Type B pancreatic cell (in vitro differentiated cells): Measurements from ENCODE around the gene AGAP4. TPM values are rescaled to one million over a fixed set of nuclear protein-coding genes. Genes with fewer than 3 reads are reported as not detected.
"Not testable (repeated sequence)": the region's sequence is repeated elsewhere in the genome, so short reads cannot be mapped to it uniquely, and the experiment has no call there.

Experiments
- DNase-seq: peaks from one replicate; pipeline ENCODE4 v3.0.0; 2021; ENCODE audit warnings: mixed read lengths; ENCODE audit not compliant: unreplicated experiment; ENCODE audit errors: extremely low spot score
- H3K27ac Mint-ChIP-seq: 2 replicates; pipeline ENCODE4 v1.8.0; 2021; ENCODE audit warnings: mild to moderate bottlenecking, mixed read lengths
- H3K27me3 Mint-ChIP-seq: 2 replicates; pipeline ENCODE4 v1.8.0; 2021; ENCODE audit warnings: mixed read lengths
- H3K36me3 Mint-ChIP-seq: 2 replicates; pipeline ENCODE4 v1.8.0; 2021; ENCODE audit warnings: mixed read lengths
- H3K4me1 Mint-ChIP-seq: one replicate; pipeline ENCODE4 v1.8.0; 2021; ENCODE audit warnings: mixed read lengths; ENCODE audit not compliant: unreplicated experiment
- H3K4me3 Mint-ChIP-seq: 2 replicates; pipeline ENCODE4 v1.8.0; 2021; ENCODE audit warnings: mild to moderate bottlenecking, mixed read lengths
- H3K9me3 Mint-ChIP-seq: 2 replicates; pipeline ENCODE4 v1.8.0; 2021; ENCODE audit warnings: mixed read lengths
- total RNA-seq: library from RNA; stranded (reverse); gene quantifications from 2 replicates; pipeline ENCODE4 v1.2.1, GENCODE V29; 2021; ENCODE audit warnings: low replicate concordance
- TF ChIP-seq, protein P1 (sequence below): fragments of 200-600 bp; sonication (generic); conservative IDR thresholded peaks from 2 replicates; pipeline ENCODE4 v1.5.0; 2021; ENCODE audit warnings: antibody characterized with exemption, mild to moderate bottlenecking

AGAP4 gene
- total RNA-seq, 1 donor from 2014 or later: 27.0 TPM

DNA sequence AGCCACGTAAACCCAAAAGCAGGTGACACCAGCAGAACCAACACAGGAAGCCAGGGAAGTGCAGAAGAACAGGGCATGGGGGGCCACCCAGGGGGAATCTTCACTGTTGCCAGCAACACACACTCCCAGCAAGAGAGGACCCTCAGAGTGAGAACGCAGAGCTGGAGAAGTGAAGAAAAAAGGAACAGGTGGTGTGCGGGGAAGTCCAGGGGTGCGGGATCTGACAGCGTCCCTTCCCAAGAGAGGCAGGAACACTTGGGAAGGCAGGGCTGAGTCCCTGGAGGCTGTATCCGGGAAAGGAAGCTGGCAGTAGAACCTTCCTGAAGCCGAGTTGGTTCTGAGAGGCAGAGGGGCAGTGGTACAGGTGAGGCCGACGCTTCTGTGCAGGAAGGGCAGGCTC is 27.7 kb downstream of the AGAP4 start:
- Mint-ChIP-seq H3K4me1 (no peaks in the 10 kb centered on the region), H3K27ac (no peak overlapping the region), H3K36me3 (no peaks in the 10 kb centered on the region), H3K9me3 (no peaks in the 10 kb centered on the region), H3K4me3 (no peak overlapping the region), H3K27me3 (no peaks in the 10 kb centered on the region)
- DNase-seq: no peak
- TF ChIP-seq, protein P1, sequence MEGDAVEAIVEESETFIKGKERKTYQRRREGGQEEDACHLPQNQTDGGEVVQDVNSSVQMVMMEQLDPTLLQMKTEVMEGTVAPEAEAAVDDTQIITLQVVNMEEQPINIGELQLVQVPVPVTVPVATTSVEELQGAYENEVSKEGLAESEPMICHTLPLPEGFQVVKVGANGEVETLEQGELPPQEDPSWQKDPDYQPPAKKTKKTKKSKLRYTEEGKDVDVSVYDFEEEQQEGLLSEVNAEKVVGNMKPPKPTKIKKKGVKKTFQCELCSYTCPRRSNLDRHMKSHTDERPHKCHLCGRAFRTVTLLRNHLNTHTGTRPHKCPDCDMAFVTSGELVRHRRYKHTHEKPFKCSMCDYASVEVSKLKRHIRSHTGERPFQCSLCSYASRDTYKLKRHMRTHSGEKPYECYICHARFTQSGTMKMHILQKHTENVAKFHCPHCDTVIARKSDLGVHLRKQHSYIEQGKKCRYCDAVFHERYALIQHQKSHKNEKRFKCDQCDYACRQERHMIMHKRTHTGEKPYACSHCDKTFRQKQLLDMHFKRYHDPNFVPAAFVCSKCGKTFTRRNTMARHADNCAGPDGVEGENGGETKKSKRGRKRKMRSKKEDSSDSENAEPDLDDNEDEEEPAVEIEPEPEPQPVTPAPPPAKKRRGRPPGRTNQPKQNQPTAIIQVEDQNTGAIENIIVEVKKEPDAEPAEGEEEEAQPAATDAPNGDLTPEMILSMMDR: no peak

- H3K4me3 Mint-ChIP-seq: no peak overlapping the region
- no peak overlapping the region for H3K27ac Mint-ChIP-seq
- H3K9me3 Mint-ChIP-seq: no peaks in the 10 kb centered on the region
- TF ChIP-seq, protein P1: no peak
- no peaks in the 10 kb centered on the region for H3K4me1 Mint-ChIP-seq
- no peak for DNase-seq
- no peaks in the 10 kb centered on the region for H3K36me3 Mint-ChIP-seq
- no peaks in the 10 kb centered on the region for H3K27me3 Mint-ChIP-seq
Observed at GRCh38 chr10:45817912-45818311, 29.4 kb downstream of the AGAP4 start.

GRCh38 chr10:45817130-45817859 is 30.0 kb downstream of the AGAP4 start:
- TF ChIP-seq, protein P1: no peak
- no peaks in the 10 kb centered on the region for H3K36me3 Mint-ChIP-seq
- H3K4me1 Mint-ChIP-seq: no peaks in the 10 kb centered on the region
- H3K27me3 Mint-ChIP-seq: no peaks in the 10 kb centered on the region
- no peak for DNase-seq
- H3K4me3 Mint-ChIP-seq: no peak overlapping the region
- H3K27ac Mint-ChIP-seq: no peak overlapping the region
- no peaks in the 10 kb centered on the region for H3K9me3 Mint-ChIP-seq

DNA sequence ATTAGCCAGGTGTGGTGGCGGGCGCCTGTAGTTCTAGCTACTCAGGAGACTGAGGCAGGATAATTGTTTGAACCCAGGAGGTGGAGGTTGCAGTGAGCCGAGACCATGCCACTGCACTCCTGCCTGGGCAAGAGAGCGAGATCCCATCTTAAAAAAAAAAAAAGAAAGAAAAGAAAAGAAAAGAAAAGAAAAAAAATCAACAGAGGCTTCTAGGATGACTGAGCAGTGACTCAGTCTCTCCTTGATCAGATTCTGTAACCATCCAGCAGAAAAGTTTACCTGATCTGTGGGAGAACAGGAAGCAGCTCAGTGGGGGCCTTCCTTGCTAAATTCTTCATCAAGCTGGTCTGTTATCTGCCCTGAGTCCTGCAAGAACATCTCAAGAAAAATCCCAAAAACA is 33.2 kb downstream of the AGAP4 start:
- not testable (repeated sequence) for H3K9me3 Mint-ChIP-seq, H3K27ac Mint-ChIP-seq, H3K36me3 Mint-ChIP-seq, H3K27me3 Mint-ChIP-seq, DNase-seq, H3K4me3 Mint-ChIP-seq, H3K4me1 Mint-ChIP-seq

DNA sequence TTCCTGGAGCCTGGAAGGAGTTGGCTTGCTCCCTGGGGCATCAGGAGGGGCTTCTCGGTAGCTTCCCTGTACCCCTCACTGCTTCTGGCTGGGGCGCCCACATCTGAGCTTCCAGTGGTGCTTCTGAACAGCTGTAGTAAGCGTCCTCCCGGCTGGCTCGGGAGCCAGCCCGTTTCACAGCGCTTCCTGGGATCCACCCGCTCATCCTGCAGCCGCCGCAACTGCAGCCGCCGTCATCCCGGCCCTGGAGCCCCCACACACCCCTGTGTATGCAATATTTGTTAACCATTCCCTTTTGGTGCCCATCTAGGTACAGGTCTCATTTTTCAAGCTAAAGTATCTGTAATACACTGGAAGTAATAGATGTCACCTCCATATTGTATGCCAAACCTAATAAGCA is 34.3 kb downstream of the AGAP4 start:
- DNase-seq, H3K36me3 Mint-ChIP-seq, H3K27ac Mint-ChIP-seq, H3K4me1 Mint-ChIP-seq, H3K9me3 Mint-ChIP-seq, H3K4me3 Mint-ChIP-seq, H3K27me3 Mint-ChIP-seq: not testable (repeated sequence)

DNA sequence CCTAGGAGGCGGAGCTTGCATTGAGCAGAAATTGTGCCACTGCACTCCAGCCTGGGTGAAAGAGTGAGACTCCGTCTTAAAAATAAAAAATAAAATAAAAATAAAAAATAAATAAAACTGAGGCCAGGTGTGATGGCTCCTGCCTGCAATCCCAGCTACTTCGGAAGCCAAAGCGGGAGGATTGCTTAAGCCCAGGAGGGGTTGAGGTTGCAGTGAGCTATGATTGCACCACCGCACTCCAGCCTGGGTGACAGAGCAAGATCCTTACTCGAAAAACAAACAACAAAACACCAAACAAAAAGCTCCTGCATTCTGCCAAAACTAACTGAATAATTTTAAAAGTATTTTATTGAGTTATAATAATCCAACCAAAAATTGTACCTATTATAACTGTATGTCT is 36.2 kb downstream of the AGAP4 start:
- no peak overlapping the region for H3K27ac Mint-ChIP-seq
- DNase-seq: no peak
- peaks cover 8% of the 10 kb centered on the region for H3K4me1 Mint-ChIP-seq
- TF ChIP-seq, protein P1: no peak
- no peaks in the 10 kb centered on the region for H3K36me3 Mint-ChIP-seq
- no peak overlapping the region for H3K4me3 Mint-ChIP-seq
- no peaks in the 10 kb centered on the region for H3K27me3 Mint-ChIP-seq
- no peaks in the 10 kb centered on the region for H3K9me3 Mint-ChIP-seq

DNA sequence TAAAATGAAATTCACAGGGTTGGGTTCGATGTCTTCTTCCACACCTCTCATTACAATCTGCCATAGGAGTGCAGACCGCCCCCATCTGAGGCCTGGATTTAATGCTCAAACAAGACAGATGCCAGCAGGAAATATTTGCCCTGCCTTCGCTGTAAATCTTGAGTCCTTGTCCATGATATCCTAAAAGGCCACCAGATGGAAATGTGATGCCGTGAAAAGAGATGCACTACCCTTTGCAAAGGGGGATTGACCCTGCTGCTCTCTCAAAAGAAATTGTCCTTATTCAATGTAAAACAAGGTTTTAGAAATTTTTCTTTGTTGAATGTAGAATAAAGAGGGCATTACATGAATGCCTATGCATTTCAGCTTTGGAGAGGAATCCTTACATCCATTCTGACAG is 37.5 kb downstream of the AGAP4 start:
- Mint-ChIP-seq H3K27me3 (no peaks in the 10 kb centered on the region), H3K4me1 (peaks cover 8% of the 10 kb centered on the region), H3K27ac (no peak overlapping the region), H3K36me3 (no peaks in the 10 kb centered on the region), H3K9me3 (no peaks in the 10 kb centered on the region), H3K4me3 (no peak overlapping the region)
- no peak for DNase-seq
- TF ChIP-seq, protein P1: peak; percentile 51

- H3K4me1 Mint-ChIP-seq, H3K36me3 Mint-ChIP-seq, H3K27ac Mint-ChIP-seq, H3K27me3 Mint-ChIP-seq, H3K4me3 Mint-ChIP-seq, H3K9me3 Mint-ChIP-seq, DNase-seq: not testable (repeated sequence)
Observed at GRCh38 chr10:45804996-45805395, 42.3 kb downstream of the AGAP4 start.
